MG63 (cell line): ENCODE measurements around the gene GET4. TPM values are rescaled to one million over a fixed set of nuclear protein-coding genes. Genes with fewer than 3 reads are reported as not detected.
A peak's percentile ranks its signal among the peaks of the same experiment; 100 is the strongest.

Experiments used
- DNase-seq: peaks from one replicate; pipeline ENCODE4 v3.0.0-alpha.2; 2020
- H3K27me3 ChIP-seq: fragments of 250-450 bp; sonication (Bioruptor Pico); 2 replicates; pipeline ENCODE4 v1.5.1; 2020; ENCODE audit warnings: mild to moderate bottlenecking, moderate library complexity
- H3K36me3 ChIP-seq: fragments of 250-450 bp; sonication (Bioruptor Pico); 2 replicates; pipeline ENCODE4 v1.5.1; 2020; ENCODE audit warnings: mild to moderate bottlenecking, moderate library complexity
- H3K4me3 ChIP-seq: fragments of 250-450 bp; sonication (Bioruptor Pico); 2 replicates; pipeline ENCODE4 v1.5.1; 2020; ENCODE audit warnings: mild to moderate bottlenecking, moderate library complexity
- H3K9me3 ChIP-seq: fragments of 250-450 bp; sonication (Bioruptor Pico); 2 replicates; pipeline ENCODE4 v1.5.1; 2020; ENCODE audit warnings: mild to moderate bottlenecking, moderate library complexity
- total RNA-seq: library from RNA; depleted of rRNA; stranded (reverse); fragments of >200 nt; shearing (Covaris generic); gene quantifications from 2 replicates; pipeline ENCODE4 v1.2.3, GENCODE V29; 2014; ENCODE audit warnings: low replicate concordance; rRNA removed

Gene GET4
- 58.2 and 58.9 TPM in 2 replicates for total RNA-seq

GRCh38 chr7:876077-876971 lies at the start of gene GET4:
Gene GET4 (plus strand): TSS chr7:876554. CDS start chr7:876646, 92 bp downstream.
- no peaks in the 10 kb centered on the region for H3K27me3 ChIP-seq
- DNase-seq = peak; percentile 93
- peaks cover 47% of the 10 kb centered on the region for H3K36me3 ChIP-seq
- H3K9me3 ChIP-seq = no peaks in the 10 kb centered on the region
- peak within 1 kb of the TSS; percentile 87 for H3K4me3 ChIP-seq

- Histone ChIP-seq H3K4me3 (no peak overlapping the region), H3K27me3 (no peaks in the 10 kb centered on the region), H3K36me3 (peaks cover 17% of the 10 kb centered on the region), H3K9me3 (no peaks in the 10 kb centered on the region)
- DNase-seq = no peak
Measured at GRCh38 chr7:828793-829561, 47.4 kb upstream of the GET4 start.

GRCh38 chr7:830069-830468 lies 46.3 kb upstream of the GET4 start:
- Histone ChIP-seq H3K27me3 (no peaks in the 10 kb centered on the region), H3K4me3 (no peak overlapping the region), H3K9me3 (no peaks in the 10 kb centered on the region), H3K36me3 (peaks cover 24% of the 10 kb centered on the region)
- DNase-seq = no peak

GRCh38 chr7:831596-832166 lies 44.7 kb upstream of the GET4 start:
- DNase-seq = peak; percentile 51
- Histone ChIP-seq H3K4me3 (no peak overlapping the region; the same call in 1 of the 2 replicates), H3K36me3 (peaks cover 31% of the 10 kb centered on the region), H3K9me3 (no peaks in the 10 kb centered on the region), H3K27me3 (no peaks in the 10 kb centered on the region)

- H3K27me3 ChIP-seq = no peaks in the 10 kb centered on the region
- DNase-seq = peak; percentile 55
- no peaks in the 10 kb centered on the region for H3K9me3 ChIP-seq
- peaks cover 32% of the 10 kb centered on the region for H3K36me3 ChIP-seq
- no peak within 1 kb of the TSS; the same call in 1 of the 2 replicates for H3K4me3 ChIP-seq
Measured at GRCh38 chr7:832167-832967, 44.0 kb upstream of the GET4 start, which contains the start of gene SUN1. Gene SUN1 (plus strand): TSS chr7:832476. CDS start chr7:832525, 49 bp downstream.

GRCh38 chr7:832968-833424 lies 43.4 kb upstream of the GET4 start:
- no peak for DNase-seq
- Histone ChIP-seq H3K36me3 (peaks cover 32% of the 10 kb centered on the region), H3K27me3 (no peaks in the 10 kb centered on the region), H3K4me3 (no peak overlapping the region), H3K9me3 (no peaks in the 10 kb centered on the region)

- no peaks in the 10 kb centered on the region for H3K27me3 ChIP-seq
- no peak overlapping the region for H3K4me3 ChIP-seq
- H3K36me3 ChIP-seq = peaks cover 36% of the 10 kb centered on the region
- no peaks in the 10 kb centered on the region for H3K9me3 ChIP-seq
- DNase-seq = no peak
Measured at GRCh38 chr7:833601-834258, 42.6 kb upstream of the GET4 start.

GRCh38 chr7:834277-834676 lies 42.1 kb upstream of the GET4 start:
- no peak for DNase-seq
- no peaks in the 10 kb centered on the region for H3K9me3 ChIP-seq

GRCh38 chr7:835021-835420 lies 41.3 kb upstream of the GET4 start:
- Histone ChIP-seq H3K27me3 (no peaks in the 10 kb centered on the region), H3K4me3 (no peak overlapping the region), H3K9me3 (no peaks in the 10 kb centered on the region), H3K36me3 (peaks cover 44% of the 10 kb centered on the region)
- DNase-seq = no peak

More at GRCh38 chr7:834277-834676, 42.1 kb upstream of the GET4 start:
- peaks cover 41% of the 10 kb centered on the region for H3K36me3 ChIP-seq
- no peak overlapping the region for H3K4me3 ChIP-seq
- H3K27me3 ChIP-seq = no peaks in the 10 kb centered on the region

- Histone ChIP-seq H3K9me3 (no peaks in the 10 kb centered on the region), H3K27me3 (no peaks in the 10 kb centered on the region), H3K36me3 (peaks cover 47% of the 10 kb centered on the region), H3K4me3 (no peak overlapping the region)
- DNase-seq = peak; percentile 21
Measured at GRCh38 chr7:835485-836401, 40.6 kb upstream of the GET4 start.

- H3K36me3 ChIP-seq = peaks cover 49% of the 10 kb centered on the region
- H3K4me3 ChIP-seq = no peak overlapping the region
- H3K9me3 ChIP-seq = no peaks in the 10 kb centered on the region
- no peaks in the 10 kb centered on the region for H3K27me3 ChIP-seq
- no peak for DNase-seq
Measured at GRCh38 chr7:836429-836828, 39.9 kb upstream of the GET4 start.

- Histone ChIP-seq H3K9me3 (no peaks in the 10 kb centered on the region), H3K27me3 (no peaks in the 10 kb centered on the region), H3K36me3 (peaks cover 55% of the 10 kb centered on the region), H3K4me3 (no peak overlapping the region)
- no peak for DNase-seq
Measured at GRCh38 chr7:837001-837400, 39.4 kb upstream of the GET4 start.

- Histone ChIP-seq H3K27me3 (no peaks in the 10 kb centered on the region), H3K4me3 (no peak overlapping the region), H3K9me3 (no peaks in the 10 kb centered on the region), H3K36me3 (peaks cover 58% of the 10 kb centered on the region)
- DNase-seq = no peak
Measured at GRCh38 chr7:840001-840600, 36.3 kb upstream of the GET4 start.

GRCh38 chr7:841943-842342 lies 34.4 kb upstream of the GET4 start:
- 0 out of 2 replicates have a peak, but pooled peaks cover 2% of the 10 kb centered on the region for H3K9me3 ChIP-seq
- no peaks in the 10 kb centered on the region for H3K27me3 ChIP-seq
- peaks cover 59% of the 10 kb centered on the region for H3K36me3 ChIP-seq
- H3K4me3 ChIP-seq = no peak overlapping the region
- no peak for DNase-seq
